H9 (cell line): ENCODE measurements around the gene PACS1. TPM values are rescaled to one million over a fixed set of nuclear protein-coding genes. Genes with fewer than 3 reads are reported as not detected.
A peak's percentile ranks its signal among the peaks of the same experiment; 100 is the strongest.

Source experiments
- DNase-seq: peaks from one replicate; pipeline ENCODE4 v3.0.0-alpha.2; 2017
- H2AFZ ChIP-seq: one replicate; pipeline ENCODE4 v1.6.1; 2013; ENCODE audit warnings: mild to moderate bottlenecking, low read length, control low read depth, moderate library complexity
- H2AK5ac ChIP-seq: 2 replicates; pipeline ENCODE4 v1.6.1; 2013; ENCODE audit warnings: low read length, control low read depth, mixed read lengths; ENCODE audit not compliant: insufficient read length
- H2BK120ac ChIP-seq: one replicate; pipeline ENCODE4 v1.6.1; 2013; ENCODE audit warnings: low read depth, mild to moderate bottlenecking, low read length, control low read depth, inconsistent platforms; ENCODE audit not compliant: poor library complexity, severe bottlenecking
- H2BK12ac ChIP-seq: 2 replicates; pipeline ENCODE4 v1.6.1; 2013; ENCODE audit warnings: low read length, control low read depth, mixed read lengths, low read depth; ENCODE audit not compliant: insufficient read length
- H2BK15ac ChIP-seq: 2 replicates; pipeline ENCODE4 v1.6.1; 2013; ENCODE audit warnings: low read depth, low read length, control low read depth
- H2BK20ac ChIP-seq: one replicate; pipeline ENCODE4 v1.6.1; 2013; ENCODE audit warnings: low read depth, mild to moderate bottlenecking, low read length, control low read depth, inconsistent platforms; ENCODE audit not compliant: poor library complexity, severe bottlenecking
- H2BK5ac ChIP-seq: 2 replicates; pipeline ENCODE4 v1.6.1; 2013; ENCODE audit warnings: low read length, control low read depth, mixed read lengths; ENCODE audit not compliant: insufficient read length
- H3K14ac ChIP-seq: 2 replicates; pipeline ENCODE4 v1.6.1; 2013; ENCODE audit warnings: low read length, control low read depth; ENCODE audit not compliant: insufficient read depth
- H3K18ac ChIP-seq: 2 replicates; pipeline ENCODE4 v1.6.1; 2013; ENCODE audit warnings: low read depth, mild to moderate bottlenecking, mixed read lengths, low read length, control low read depth; ENCODE audit not compliant: insufficient read length
- H3K23ac ChIP-seq: 2 replicates; pipeline ENCODE4 v1.6.1; 2013; ENCODE audit warnings: low read length, control low read depth, mixed read lengths, low read depth; ENCODE audit not compliant: insufficient read length
- H3K23me2 ChIP-seq: 2 replicates; pipeline ENCODE4 v1.6.1; 2013; ENCODE audit warnings: low read depth, mild to moderate bottlenecking, mixed read lengths, low read length, control low read depth; ENCODE audit not compliant: insufficient read length, poor library complexity, severe bottlenecking
- H3K27ac ChIP-seq: 2 replicates; pipeline ENCODE4 v1.5.1; 2013; ENCODE audit warnings: low read length, control low read depth, mixed read lengths, low read depth; ENCODE audit not compliant: insufficient read length
- H3K27me3 ChIP-seq: 2 replicates; pipeline ENCODE4 v1.6.1; 2013; ENCODE audit warnings: low read length, control low read depth, inconsistent platforms; ENCODE audit not compliant: insufficient read depth
- H3K4ac ChIP-seq: 2 replicates; pipeline ENCODE4 v1.6.1; 2013; ENCODE audit warnings: low read depth, mild to moderate bottlenecking, control low read depth, inconsistent platforms, low read length, moderate library complexity
- H3K4me1 ChIP-seq: 2 replicates; pipeline ENCODE4 v1.6.1; 2013; ENCODE audit warnings: low read length, control low read depth, inconsistent platforms; ENCODE audit not compliant: insufficient read depth
- H3K4me2 ChIP-seq: 2 replicates; pipeline ENCODE4 v1.6.1; 2013; ENCODE audit warnings: low read length, control low read depth, mixed read lengths; ENCODE audit not compliant: insufficient read length, insufficient read depth
- H3K56ac ChIP-seq: 2 replicates; pipeline ENCODE4 v1.6.1; 2013; ENCODE audit warnings: low read depth, mild to moderate bottlenecking, mixed read lengths, low read length, control low read depth; ENCODE audit not compliant: insufficient read length
- H3K79me1 ChIP-seq: 2 replicates; pipeline ENCODE4 v1.6.1; 2013; ENCODE audit warnings: low read depth, mild to moderate bottlenecking, moderate library complexity, low read length, control low read depth, inconsistent platforms; ENCODE audit not compliant: insufficient read depth, poor library complexity, severe bottlenecking
- H3K79me2 ChIP-seq: 2 replicates; pipeline ENCODE4 v1.6.1; 2013; ENCODE audit warnings: low read length, control low read depth, inconsistent platforms; ENCODE audit not compliant: insufficient read depth
- H3K9ac ChIP-seq: 2 replicates; pipeline ENCODE4 v1.6.1; 2013; ENCODE audit warnings: low read length, control low read depth, mixed read lengths; ENCODE audit not compliant: insufficient read length; ENCODE audit errors: extremely low read depth
- H3K9me3 ChIP-seq: one replicate; pipeline ENCODE4 v1.6.1; 2013; ENCODE audit warnings: low read depth, low read length, inconsistent platforms; ENCODE audit not compliant: control insufficient read depth
- H3T11ph ChIP-seq: one replicate; pipeline ENCODE4 v1.6.1; 2013; ENCODE audit warnings: mild to moderate bottlenecking, low read length, control low read depth, inconsistent platforms
- H4K20me1 ChIP-seq: one replicate; pipeline ENCODE4 v1.6.1; 2013; ENCODE audit not compliant: control insufficient read depth, insufficient read length, insufficient read depth
- H4K5ac ChIP-seq: 2 replicates; pipeline ENCODE4 v1.6.1; 2013; ENCODE audit warnings: low read depth, mild to moderate bottlenecking, mixed read lengths, low read length, control low read depth; ENCODE audit not compliant: insufficient read length
- H4K8ac ChIP-seq: replicated peaks from 2 replicates; pipeline ENCODE4 v1.6.1; 2013; ENCODE audit warnings: low read length, control low read depth, mixed read lengths, low read depth; ENCODE audit not compliant: insufficient read length
- H4K91ac ChIP-seq: 2 replicates; pipeline ENCODE4 v1.6.1; 2013; ENCODE audit warnings: low read depth, mild to moderate bottlenecking, moderate library complexity, mixed read lengths, low read length, control low read depth; ENCODE audit not compliant: insufficient read length
- H3K27ac Mint-ChIP-seq, 3 experiments: 2 replicates in 2 of 3; 3 replicates in 1 of 3; pipeline ENCODE4 v1.8.0; 2020 to 2021; ENCODE audit warnings: mixed read lengths in 3 of 3, mild to moderate bottlenecking in 1 of 3, moderate library complexity in 1 of 3
- H3K27me3 Mint-ChIP-seq: 2 replicates; pipeline ENCODE4 v1.8.0; 2021; ENCODE audit warnings: low read depth, mild to moderate bottlenecking, moderate library complexity, mixed read lengths
- H3K36me3 Mint-ChIP-seq, 3 experiments: 2 replicates in 2 of 3; 3 replicates in 1 of 3; pipeline ENCODE4 v1.8.0; 2020 to 2021; ENCODE audit warnings: low read depth in 3 of 3, mixed read lengths in 3 of 3; ENCODE audit not compliant: insufficient read depth in 1 of 3
- H3K4me1 Mint-ChIP-seq, 2 experiments: 2 replicates each; pipeline ENCODE4 v1.8.0; 2020; ENCODE audit warnings: mixed read lengths in 2 of 2
- H3K4me3 Mint-ChIP-seq, 2 experiments: 2 replicates in 1 of 2; 3 replicates in 1 of 2; pipeline ENCODE4 v1.8.0; 2020 to 2021; ENCODE audit warnings: mild to moderate bottlenecking in 2 of 2, mixed read lengths in 2 of 2, moderate library complexity in 1 of 2
- H3K9me3 Mint-ChIP-seq, 2 experiments: 2 replicates in 1 of 2; 3 replicates in 1 of 2; pipeline ENCODE4 v1.8.0; 2020; ENCODE audit warnings: mild to moderate bottlenecking in 2 of 2, mixed read lengths in 2 of 2, moderate library complexity in 1 of 2
- CTCF ChIP-seq: fragments of 200-600 bp; sonication (generic); conservative IDR thresholded peaks from 3 replicates; pipeline ENCODE4 v1.8.0; 2021; ENCODE audit warnings: antibody characterized with exemption, mild to moderate bottlenecking
- WGBS: extraction: QIAGEN DNeasy Blood & Tissue Kit; methylation state at CpG from one replicate; pipeline ENCODE4 v1.1.7; 2013; ENCODE audit warnings: missing lambda C conversion rate, low lambda C conversion rate, mixed read lengths; ENCODE audit not compliant: insufficient read length; ENCODE audit errors: extremely low coverage; 5-methylcytosine and 5-hydroxymethylcytosine counted together
- total RNA-seq: library from RNA; stranded (reverse); gene quantifications from 2 replicates; pipeline ENCODE4 v1.2.1, GENCODE V29; 2021

The PACS1 gene
- total RNA-seq, 1 experiment from 2014 or later = 35.5 TPM

GRCh38 chr11:66290330-66290621 lies 220.2 kb downstream of the PACS1 start:
- WGBS = no CpG with 5 or more reads among the region's 2 CpGs
- H3K4me2 ChIP-seq = peak overlapping the region; percentile 62
- H3K27ac Mint-ChIP-seq = peak overlapping the region in 1 of 3 experiments; percentile 30; a peak in 1 of 7 replicates

More at GRCh38 chr11:66290330-66290621, 220.2 kb downstream of the PACS1 start:
- H2BK20ac ChIP-seq = no peak overlapping the region
- H3K27me3 ChIP-seq = peaks cover 8% of the 10 kb centered on the region; the same call in 1 of the 2 replicates
- H3K9me3 Mint-ChIP-seq = no peaks in the 10 kb centered on the region; a peak in 1 of 5 replicates
- H3K23ac ChIP-seq = no peak overlapping the region
- no peak overlapping the region for H3K18ac ChIP-seq
- TF ChIP-seq CTCF = no peak
- H3K9me3 ChIP-seq = no peaks in the 10 kb centered on the region
- H3K4ac ChIP-seq = no peak overlapping the region
- H3K4me3 Mint-ChIP-seq = peak overlapping the region; percentile 86 to 91
- no peak overlapping the region for H2BK5ac ChIP-seq
- no peak overlapping the region for H3K9ac ChIP-seq
- H3T11ph ChIP-seq = no peak overlapping the region
- no peaks in the 10 kb centered on the region for H3K79me1 ChIP-seq
- H3K23me2 ChIP-seq = peaks cover 13% of the 10 kb centered on the region
- no peak overlapping the region for H4K8ac ChIP-seq
- peaks cover 1% of the 10 kb centered on the region; the same call in 1 of the 2 replicates for H3K79me2 ChIP-seq
- H2AFZ ChIP-seq = no peak overlapping the region
- peaks cover 0 to 3% (median 2%) of the 10 kb centered on the region in 3 experiments; a peak in 5 of 7 replicates for H3K36me3 Mint-ChIP-seq
- no peak overlapping the region for H2BK15ac ChIP-seq
- H3K4me1 Mint-ChIP-seq = peaks cover 18 to 23% of the 10 kb centered on the region in 2 experiments
- no peaks in the 10 kb centered on the region for H4K20me1 ChIP-seq
- H3K4me1 ChIP-seq = peaks cover 6% of the 10 kb centered on the region
- H4K91ac ChIP-seq = no peak overlapping the region
- H3K56ac ChIP-seq = no peak overlapping the region
- no peak for DNase-seq
- no peak overlapping the region for H2AK5ac ChIP-seq
- H3K14ac ChIP-seq = no peak overlapping the region
- H4K5ac ChIP-seq = no peak overlapping the region
- H2BK120ac ChIP-seq = no peak overlapping the region
- H3K27ac ChIP-seq = no peak overlapping the region
- no peak overlapping the region for H2BK12ac ChIP-seq
- peaks cover 37% of the 10 kb centered on the region for H3K27me3 Mint-ChIP-seq
